Karpas-422 (cell line): Measurements from ENCODE around the gene GRP. TPM values are rescaled to one million over a fixed set of nuclear protein-coding genes. Genes with fewer than 3 reads are reported as not detected.
"Not testable (repeated sequence)": the region's sequence is repeated elsewhere in the genome, so short reads cannot be mapped to it uniquely, and the experiment has no call there.

Source experiments
- DNase-seq: peaks from one replicate; pipeline ENCODE4 v3.0.0-alpha.2; 2015
- H2AFZ ChIP-seq: fragments of 200-600 bp; sonication (generic); 2 replicates; pipeline ENCODE4 v1.6.1; 2014; ENCODE audit warnings: antibody characterized with exemption, low read length, mixed read lengths
- H3K27ac ChIP-seq: fragments of 200-600 bp; sonication (generic); 2 replicates; pipeline ENCODE4 v1.5.1; 2014; ENCODE audit warnings: mild to moderate bottlenecking, low read length, moderate library complexity
- H3K27me3 ChIP-seq: fragments of 200-600 bp; sonication (generic); 2 replicates; pipeline ENCODE4 v1.6.1; 2014; ENCODE audit warnings: low read length, mixed read lengths
- H3K36me3 ChIP-seq: fragments of 200-600 bp; sonication (generic); 2 replicates; pipeline ENCODE4 v1.6.1; 2014; ENCODE audit warnings: low read length, mixed read lengths; ENCODE audit not compliant: insufficient read depth
- H3K4me1 ChIP-seq: fragments of 200-600 bp; sonication (generic); 2 replicates; pipeline ENCODE4 v1.6.1; 2014; ENCODE audit warnings: mild to moderate bottlenecking, low read length, mixed read lengths
- H3K4me2 ChIP-seq: fragments of 200-600 bp; sonication (generic); 2 replicates; pipeline ENCODE4 v1.6.1; 2014; ENCODE audit warnings: low read length, low read depth, mild to moderate bottlenecking; ENCODE audit not compliant: poor library complexity, severe bottlenecking
- H3K4me3 ChIP-seq: fragments of 200-600 bp; sonication (generic); 2 replicates; pipeline ENCODE4 v1.5.1; 2014; ENCODE audit warnings: mild to moderate bottlenecking, antibody characterized with exemption, low read length, mixed read lengths
- H3K79me2 ChIP-seq: fragments of 200-600 bp; sonication (generic); 2 replicates; pipeline ENCODE4 v1.6.1; 2014; ENCODE audit warnings: mild to moderate bottlenecking, low read length, mixed read lengths
- H3K9ac ChIP-seq: fragments of 200-600 bp; sonication (generic); 2 replicates; pipeline ENCODE4 v1.6.0; 2014; ENCODE audit warnings: low read length
- H3K9me2 ChIP-seq: fragments of 200-600 bp; sonication (generic), shearing (Covaris generic); replicated peaks from 2 replicates; pipeline ENCODE4 v1.6.0; 2014; ENCODE audit warnings: mild to moderate bottlenecking, low read length, moderate library complexity; ENCODE audit not compliant: insufficient read depth
- H3K9me3 ChIP-seq: fragments of 300-700, 200-600 bp; sonication (generic); 2 replicates; pipeline ENCODE4 v1.6.1; 2014; ENCODE audit warnings: low read length, mixed read lengths
- H4K20me1 ChIP-seq: fragments of 200-600 bp; sonication (generic); 2 replicates; pipeline ENCODE4 v1.6.1; 2014; ENCODE audit warnings: mild to moderate bottlenecking, antibody characterized with exemption, low read length, low read depth; ENCODE audit not compliant: insufficient read depth
- total RNA-seq: library from RNA; depleted of rRNA; stranded (reverse); fragments of >200 nt; shearing (Covaris generic); gene quantifications from 2 replicates; pipeline ENCODE4 v1.2.3, GENCODE V29; 2014; ENCODE audit warnings: low replicate concordance

GRP gene
- total RNA-seq, 1 experiment from 2014 or later: not detected

GRCh38 chr18:59255491-59255890 is 35.5 kb downstream of the GRP start:
- H3K9me3 ChIP-seq, H3K36me3 ChIP-seq, H3K27me3 ChIP-seq: not testable (repeated sequence)

GRCh38 chr18:59261842-59262241 is 41.9 kb downstream of the GRP start:
- not testable (repeated sequence) for H3K79me2 ChIP-seq, DNase-seq, H3K9me3 ChIP-seq, H3K4me3 ChIP-seq, H3K27ac ChIP-seq, H3K4me1 ChIP-seq, H3K27me3 ChIP-seq, H2AFZ ChIP-seq, H3K9me2 ChIP-seq, H3K4me2 ChIP-seq, H3K9ac ChIP-seq, H4K20me1 ChIP-seq, H3K36me3 ChIP-seq

More at GRCh38 chr18:59255491-59255890, 35.5 kb downstream of the GRP start:
- H3K9me2 ChIP-seq, H4K20me1 ChIP-seq, H2AFZ ChIP-seq, H3K4me3 ChIP-seq, DNase-seq, H3K79me2 ChIP-seq, H3K4me1 ChIP-seq, H3K4me2 ChIP-seq, H3K9ac ChIP-seq, H3K27ac ChIP-seq: not testable (repeated sequence)

- H3K79me2 ChIP-seq, H3K27me3 ChIP-seq, H3K27ac ChIP-seq, H2AFZ ChIP-seq, H3K36me3 ChIP-seq, H3K9me2 ChIP-seq, DNase-seq, H3K4me1 ChIP-seq, H3K9ac ChIP-seq, H3K4me3 ChIP-seq, H4K20me1 ChIP-seq, H3K4me2 ChIP-seq, H3K9me3 ChIP-seq: not testable (repeated sequence)
Observed at GRCh38 chr18:59262243-59262642, 42.3 kb downstream of the GRP start.

- Histone ChIP-seq H3K4me3 (no peak overlapping the region), H3K4me2 (no peak overlapping the region), H3K79me2 (no peaks in the 10 kb centered on the region), H3K9me2 (no peaks in the 10 kb centered on the region), H4K20me1 (no peaks in the 10 kb centered on the region), H3K9me3 (no peaks in the 10 kb centered on the region), H2AFZ (no peak overlapping the region), H3K4me1 (no peaks in the 10 kb centered on the region), H3K27me3 (no peaks in the 10 kb centered on the region), H3K27ac (no peak overlapping the region), H3K9ac (no peak overlapping the region), H3K36me3 (no peaks in the 10 kb centered on the region)
- no peak for DNase-seq
Observed at GRCh38 chr18:59263661-59264060, 43.7 kb downstream of the GRP start.

GRCh38 chr18:59264121-59264571 is 44.2 kb downstream of the GRP start:
- Histone ChIP-seq H3K9me2 (no peaks in the 10 kb centered on the region), H3K9ac (no peak overlapping the region), H3K36me3 (no peaks in the 10 kb centered on the region), H3K27me3 (no peaks in the 10 kb centered on the region), H3K79me2 (no peaks in the 10 kb centered on the region), H3K9me3 (no peaks in the 10 kb centered on the region), H3K4me3 (no peak overlapping the region), H3K4me2 (no peak overlapping the region), H3K27ac (no peak overlapping the region), H2AFZ (no peak overlapping the region), H4K20me1 (no peaks in the 10 kb centered on the region), H3K4me1 (no peaks in the 10 kb centered on the region)
- DNase-seq: no peak

GRCh38 chr18:59264651-59265245 is 44.8 kb downstream of the GRP start:
- H4K20me1 ChIP-seq: no peaks in the 10 kb centered on the region
- no peak overlapping the region for H3K9ac ChIP-seq
- H3K27me3 ChIP-seq: no peaks in the 10 kb centered on the region
- H3K4me1 ChIP-seq: no peaks in the 10 kb centered on the region
- no peak overlapping the region for H3K27ac ChIP-seq
- no peaks in the 10 kb centered on the region for H3K9me3 ChIP-seq
- H3K36me3 ChIP-seq: no peaks in the 10 kb centered on the region
- H3K9me2 ChIP-seq: no peaks in the 10 kb centered on the region
- H2AFZ ChIP-seq: no peak overlapping the region
- H3K4me2 ChIP-seq: peak overlapping the region; percentile 44
- H3K4me3 ChIP-seq: peak overlapping the region; percentile 55; the same call in 1 of the 2 replicates
- no peak for DNase-seq
- H3K79me2 ChIP-seq: no peaks in the 10 kb centered on the region

- H3K4me1 ChIP-seq: no peaks in the 10 kb centered on the region
- H3K36me3 ChIP-seq: no peaks in the 10 kb centered on the region
- H3K4me2 ChIP-seq: peak overlapping the region; percentile 44
- H3K27me3 ChIP-seq: no peaks in the 10 kb centered on the region
- DNase-seq: peak; percentile 61
- no peaks in the 10 kb centered on the region for H3K79me2 ChIP-seq
- no peaks in the 10 kb centered on the region for H3K9me3 ChIP-seq
- no peak overlapping the region for H3K9ac ChIP-seq
- no peak overlapping the region; the same call in 1 of the 2 replicates for H2AFZ ChIP-seq
- H4K20me1 ChIP-seq: no peaks in the 10 kb centered on the region
- no peak overlapping the region for H3K27ac ChIP-seq
- no peaks in the 10 kb centered on the region for H3K9me2 ChIP-seq
- H3K4me3 ChIP-seq: peak overlapping the region; percentile 55; the same call in 1 of the 2 replicates
Observed at GRCh38 chr18:59265246-59265973, 45.5 kb downstream of the GRP start.

- H2AFZ ChIP-seq: no peak overlapping the region
- H3K4me2 ChIP-seq: peak overlapping the region; percentile 44
- H3K9me2 ChIP-seq: no peaks in the 10 kb centered on the region
- H4K20me1 ChIP-seq: no peaks in the 10 kb centered on the region
- H3K27ac ChIP-seq: no peak overlapping the region
- H3K4me3 ChIP-seq: no peak overlapping the region
- no peaks in the 10 kb centered on the region for H3K4me1 ChIP-seq
- no peaks in the 10 kb centered on the region for H3K27me3 ChIP-seq
- no peak overlapping the region for H3K9ac ChIP-seq
- H3K36me3 ChIP-seq: no peaks in the 10 kb centered on the region
- DNase-seq: no peak
- no peaks in the 10 kb centered on the region for H3K79me2 ChIP-seq
- H3K9me3 ChIP-seq: no peaks in the 10 kb centered on the region
Observed at GRCh38 chr18:59265974-59266369, 46.0 kb downstream of the GRP start.
